Transverse colon (tissue), 4 donors: ENCODE data around the gene NLGN2. TPM values are rescaled to one million over a fixed set of nuclear protein-coding genes. Genes with fewer than 3 reads are reported as not detected.
A peak's percentile ranks its signal among the peaks of the same experiment; 100 is the strongest.

Experiments
- DNase-seq: peaks from one replicate; pipeline ENCODE4 v3.0.0-alpha.2; 2019
- H3K27ac ChIP-seq, 4 donors: fragments of 200-600 bp; sonication (generic); 2 replicates each; pipeline ENCODE4 v1.5.1; 2016 to 2018; ENCODE audit warnings: inconsistent platforms in 4 of 4
- H3K27me3 ChIP-seq: fragments of 200-600 bp; sonication (generic); 2 replicates; pipeline ENCODE4 v1.5.1; 2017; ENCODE audit warnings: inconsistent platforms
- H3K36me3 ChIP-seq, 4 donors: fragments of 200-600 bp; sonication (generic); 2 replicates each; pipeline ENCODE4 v1.5.1; 2017 to 2019; ENCODE audit warnings: inconsistent platforms in 4 of 4
- H3K4me1 ChIP-seq, 4 donors: fragments of 200-600 bp; sonication (generic); 2 replicates each; pipeline ENCODE4 v1.5.1; 2017 to 2020; ENCODE audit warnings: inconsistent platforms in 4 of 4
- H3K4me3 ChIP-seq, 4 donors: fragments of 200-600 bp; sonication (generic); 1 replicate in 1 of 4; 2 replicates in 3 of 4; pipeline versions ENCODE4 v1.5.1 to v1.6.1; 2017 to 2019; ENCODE audit warnings: inconsistent platforms in 4 of 4
- H3K9me3 ChIP-seq, 2 donors: fragments of 200-600 bp; sonication (generic); 2 replicates each; pipeline ENCODE4 v1.5.1; 2017 to 2019; ENCODE audit warnings: inconsistent platforms in 2 of 2
- EP300 ChIP-seq: sonication (generic); formaldehyde crosslinking; IDR thresholded peaks from one replicate; pipeline ENCODE4 v1.6.1; 2017; ENCODE audit warnings: antibody characterized with exemption, low read depth
- POLR2A ChIP-seq: fragments of 450-650 bp; IDR thresholded peaks from one replicate; pipeline ENCODE4 v1.6.1; 2016; ENCODE audit warnings: antibody characterized with exemption, mild to moderate bottlenecking, moderate library complexity
- POLR2AphosphoS5 ChIP-seq, 3 donors: sonication (generic); formaldehyde crosslinking; IDR thresholded peaks; one replicate each; pipeline ENCODE4 v1.6.1; 2016; ENCODE audit warnings: antibody characterized with exemption in 3 of 3
- WGBS, 2 donors: methylation state at CpG; one replicate each; pipeline ENCODE4 v1.1.5; 2018; ENCODE audit warnings: low coverage in 1 of 2; 5-methylcytosine and 5-hydroxymethylcytosine counted together
- in situ Hi-C, 4 donors: fragments of 200-750 bp; cut with MboI; loops; one replicate each; pipeline versions ENCODE4 v1.15.0 to v1.15.1; 2017; ENCODE audit warnings: low sequenced_read_pairs in 3 of 4, low pct_ligation_motif_present in 1 of 4, low pct_unique_long_range_greater_than_20kb in 1 of 4
- intact Hi-C: fragments of 100-400 bp; cut with DNase I; formaldehyde crosslinking; loops from one replicate; pipeline ENCODE4 v1.15.1; 2023; ENCODE audit warnings: low total_unique reads
- total RNA-seq, 4 donors: library from RNA; depleted of rRNA; stranded (reverse); fragments of >200 nt; gene quantifications; one replicate each; pipeline ENCODE4 v1.1.0, GENCODE V29; 2016
- TF ChIP-seq, protein P1 (sequence below), 5 experiments: fragments of 200-600 bp in 3 of 5; fragments of 450-650 bp in 2 of 5; sonication (generic) in 3 of 5; IDR thresholded peaks; 1 replicate in 2 of 5; 2 replicates in 3 of 5; pipeline ENCODE4 v1.5.1; 2016 to 2017; ENCODE audit warnings: antibody characterized with exemption in 5 of 5, inconsistent platforms in 3 of 5, mild to moderate bottlenecking in 2 of 5, moderate library complexity in 1 of 5

The NLGN2 gene
- total RNA-seq, 4 donors from 2014 or later = 2.2 to 12.3 (median 3.9) TPM

DNA sequence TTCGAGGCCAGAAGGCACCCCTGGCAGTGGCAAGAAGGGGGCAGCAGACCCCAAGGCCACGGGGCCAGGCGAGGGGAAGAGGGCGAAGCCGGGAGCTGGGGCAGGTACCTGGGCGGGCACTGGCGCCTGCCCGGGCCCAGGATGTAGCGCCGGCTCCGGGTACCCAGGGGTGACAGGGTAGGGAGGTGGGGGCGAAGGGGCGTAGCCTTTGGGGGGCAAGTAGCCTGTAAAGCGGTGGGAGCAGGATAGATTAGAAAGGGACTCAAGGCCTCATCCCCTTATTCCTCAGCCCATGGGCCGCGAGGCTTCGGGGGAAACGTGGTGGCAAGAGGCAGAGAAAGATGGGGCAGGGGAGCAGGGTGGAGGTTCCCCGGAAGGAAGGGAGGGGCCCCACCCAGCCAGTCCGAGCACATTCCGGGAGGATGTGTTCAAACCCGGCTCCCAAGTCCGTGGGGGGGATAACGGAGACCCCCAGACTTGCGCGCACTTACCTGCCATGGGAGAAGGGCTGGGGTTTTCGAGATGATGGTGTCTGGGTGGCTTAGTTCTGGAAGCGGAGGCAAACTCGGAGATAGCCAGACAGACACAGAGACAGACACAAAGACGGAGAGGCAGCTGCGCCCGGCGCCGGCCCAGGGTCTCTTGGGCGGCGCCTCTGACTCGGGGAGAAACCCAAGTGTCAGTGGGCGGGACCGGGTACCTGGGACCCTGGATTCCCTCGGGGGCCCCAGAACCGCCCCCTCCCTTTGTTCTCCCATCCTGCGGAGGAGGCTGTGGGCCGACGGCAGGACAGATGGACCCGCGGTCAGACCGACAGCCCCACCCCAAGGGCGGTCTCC, 13.8 kb upstream of the NLGN2 start:
- TF ChIP-seq POLR2AphosphoS5 (IDR thresholded peaks at IDR 0.05) (no peak), EP300 (no peak), POLR2A (no peak)
- TF ChIP-seq, protein P1, sequence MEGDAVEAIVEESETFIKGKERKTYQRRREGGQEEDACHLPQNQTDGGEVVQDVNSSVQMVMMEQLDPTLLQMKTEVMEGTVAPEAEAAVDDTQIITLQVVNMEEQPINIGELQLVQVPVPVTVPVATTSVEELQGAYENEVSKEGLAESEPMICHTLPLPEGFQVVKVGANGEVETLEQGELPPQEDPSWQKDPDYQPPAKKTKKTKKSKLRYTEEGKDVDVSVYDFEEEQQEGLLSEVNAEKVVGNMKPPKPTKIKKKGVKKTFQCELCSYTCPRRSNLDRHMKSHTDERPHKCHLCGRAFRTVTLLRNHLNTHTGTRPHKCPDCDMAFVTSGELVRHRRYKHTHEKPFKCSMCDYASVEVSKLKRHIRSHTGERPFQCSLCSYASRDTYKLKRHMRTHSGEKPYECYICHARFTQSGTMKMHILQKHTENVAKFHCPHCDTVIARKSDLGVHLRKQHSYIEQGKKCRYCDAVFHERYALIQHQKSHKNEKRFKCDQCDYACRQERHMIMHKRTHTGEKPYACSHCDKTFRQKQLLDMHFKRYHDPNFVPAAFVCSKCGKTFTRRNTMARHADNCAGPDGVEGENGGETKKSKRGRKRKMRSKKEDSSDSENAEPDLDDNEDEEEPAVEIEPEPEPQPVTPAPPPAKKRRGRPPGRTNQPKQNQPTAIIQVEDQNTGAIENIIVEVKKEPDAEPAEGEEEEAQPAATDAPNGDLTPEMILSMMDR (IDR thresholded peaks at IDR 0.05) = no peak
- H3K9me3 ChIP-seq = no peaks in the 10 kb centered on the region
- intact Hi-C loops = no loop called here
- H3K4me1 ChIP-seq = peaks cover 11 to 22% (median 17%) of the 10 kb centered on the region in 4 donors
- peak overlapping the region; percentile 90 to 98 (median 94) for H3K27ac ChIP-seq
- H3K36me3 ChIP-seq = no peaks in the 10 kb centered on the region
- in situ Hi-C loops = no loop called here
- 9% methylated on average over 39 of the region's 48 CpGs; no CpG with 5 or more reads in 1 of the 2 donors for WGBS, 2 donors
- H3K4me3 ChIP-seq = peak overlapping the region; percentile 59 to 91 (median 77)
- no peaks in the 10 kb centered on the region for H3K27me3 ChIP-seq
- DNase-seq = peak; percentile 51

DNA sequence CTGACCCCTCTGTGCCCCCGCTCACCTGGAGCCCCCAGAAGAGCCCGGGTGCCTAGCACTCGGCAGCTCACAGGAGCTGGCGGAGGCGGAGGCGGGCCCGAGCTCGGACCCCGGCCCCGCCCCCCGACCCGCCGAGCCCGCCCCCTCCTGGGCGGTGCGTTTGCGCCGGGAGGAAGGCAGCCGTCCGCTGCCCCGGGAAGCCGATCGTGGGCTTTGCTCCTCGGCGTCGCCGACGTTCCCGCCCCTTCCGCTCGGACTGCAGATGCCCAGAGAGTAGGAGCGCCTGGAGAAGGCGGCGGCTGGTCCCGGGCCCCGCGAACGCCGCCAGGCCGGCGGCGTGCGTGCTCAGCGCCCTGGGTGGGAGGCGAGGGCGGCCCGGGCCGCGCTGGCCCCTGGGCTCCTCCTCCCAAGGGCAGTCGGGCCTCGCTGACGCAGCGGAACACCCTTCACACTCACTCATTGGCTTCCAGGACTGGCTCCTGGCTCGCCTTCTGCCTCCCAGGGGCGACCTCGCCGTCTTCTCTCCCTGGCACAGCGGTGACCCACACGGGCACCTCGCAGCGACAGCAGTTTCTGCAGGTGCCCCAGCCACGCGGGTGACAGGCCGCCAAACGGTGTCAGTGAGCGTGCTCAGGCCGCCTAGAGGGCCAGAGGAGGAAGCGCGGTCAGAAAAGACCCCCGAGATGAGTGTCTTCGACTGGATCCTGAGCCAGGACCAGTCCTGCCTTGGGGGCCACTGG, 13.0 kb upstream of the NLGN2 start, which contains the start of gene PLSCR3:
Gene PLSCR3, minus strand, starts transcription at position 74 of the 740 bp plus-strand sequence. CDS start 415 bp downstream, outside the sequence.
- H3K27ac ChIP-seq = peak within 1 kb of the TSS; percentile 90 to 98 (median 94)
- H3K9me3 ChIP-seq = no peaks in the 10 kb centered on the region
- in situ Hi-C loops = no loop called here
- H3K36me3 ChIP-seq = no peaks in the 10 kb centered on the region
- H3K4me3 ChIP-seq = peak within 1 kb of the TSS; percentile 59 to 91 (median 77)
- WGBS, 2 donors = 2% methylated on average over 17 of the region's 71 CpGs; no CpG with 5 or more reads in 1 of the 2 donors
- TF ChIP-seq EP300 (no peak), POLR2AphosphoS5 (IDR thresholded peaks at IDR 0.05) (peak; percentile 89 to 94 (median 93)), POLR2A (peak; percentile 76)
- TF ChIP-seq, protein P1 (IDR thresholded peaks at IDR 0.05) = peak; percentile 24 to 77 (median 36)
- no peaks in the 10 kb centered on the region for H3K27me3 ChIP-seq
- intact Hi-C loops = no loop called here
- H3K4me1 ChIP-seq = peaks cover 11 to 22% (median 17%) of the 10 kb centered on the region in 4 donors
- DNase-seq = peak; percentile 90

DNA sequence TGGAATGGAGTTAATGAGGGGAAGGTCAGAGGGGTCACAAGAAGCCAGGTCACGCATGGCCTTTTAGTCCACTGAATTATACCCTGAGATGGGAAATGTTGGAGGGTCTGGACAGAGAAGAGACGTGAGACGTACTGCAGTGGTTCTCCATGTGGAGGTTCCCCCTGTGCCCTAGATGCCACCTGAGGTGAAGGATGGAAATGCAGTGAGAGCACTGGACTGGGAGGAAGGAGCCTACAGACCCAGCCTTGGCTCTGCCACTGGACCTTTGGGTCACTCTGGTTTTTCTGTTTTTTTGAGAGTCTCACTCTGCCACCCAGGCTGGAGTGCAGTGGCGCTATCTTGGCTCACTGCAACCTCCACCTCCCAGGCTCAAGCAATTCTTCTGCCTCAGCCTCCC, 11.5 kb upstream of the NLGN2 start:
- intact Hi-C loops = no loop called here
- in situ Hi-C loops = no loop called here
- Histone ChIP-seq H3K4me3 (no peak overlapping the region), H3K27ac (no peak overlapping the region), H3K9me3 (no peaks in the 10 kb centered on the region), H3K4me1 (peaks cover 11 to 22% (median 17%) of the 10 kb centered on the region in 4 donors), H3K27me3 (no peaks in the 10 kb centered on the region), H3K36me3 (no peaks in the 10 kb centered on the region)
- no peak for TF ChIP-seq POLR2AphosphoS5 (IDR thresholded peaks at IDR 0.05)
- no peak for DNase-seq
- WGBS, 2 donors = 80 to 96% methylated on average over 3 to 4 of the region's 4 CpGs

DNA sequence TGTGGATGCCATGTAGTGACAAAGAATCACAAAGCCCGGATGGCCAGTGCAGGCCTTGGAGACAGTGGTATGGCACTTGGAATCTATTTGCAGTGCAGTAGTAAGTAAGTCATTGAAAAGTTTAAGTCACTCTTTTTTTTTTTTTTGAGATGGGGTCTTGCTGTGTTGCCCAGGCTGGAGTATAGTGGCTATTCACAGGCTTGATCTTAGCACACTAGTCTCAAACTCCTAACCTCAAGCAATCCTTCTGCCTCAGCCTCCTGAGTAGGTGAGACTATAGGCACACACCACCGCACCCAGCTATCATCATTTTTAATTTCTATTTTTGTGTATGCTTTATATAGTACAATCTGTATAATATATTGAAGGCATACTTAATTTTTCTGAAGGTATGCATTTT, 9.0 kb upstream of the NLGN2 start:
- no peak for DNase-seq
- Histone ChIP-seq H3K4me3 (no peak overlapping the region), H3K9me3 (no peaks in the 10 kb centered on the region), H3K27me3 (no peaks in the 10 kb centered on the region), H3K4me1 (peaks cover 20 to 27% (median 25%) of the 10 kb centered on the region in 4 donors), H3K36me3 (no peaks in the 10 kb centered on the region), H3K27ac (no peak overlapping the region)
- TF ChIP-seq, protein P1 (IDR thresholded peaks at IDR 0.05) = no peak
- TF ChIP-seq EP300 (no peak), POLR2A (no peak)
- intact Hi-C loops = no loop called here
- 79 to 83% methylated on average over 2 of the region's 2 CpGs for WGBS, 2 donors
- in situ Hi-C loops = no loop called here
